Subcutaneous adipose tissue (tissue), 4 donors: ENCODE data around the gene F9. TPM values are rescaled to one million over a fixed set of nuclear protein-coding genes. Genes with fewer than 3 reads are reported as not detected.

Experiments
- total RNA-seq, 4 donors: library from RNA; depleted of rRNA; stranded (reverse); fragments of >200 nt; gene quantifications; one replicate each; pipeline ENCODE4 v1.1.0, GENCODE V29; 2016
- TF ChIP-seq, protein P1 (sequence below): fragments of 450-650 bp; IDR thresholded peaks from one replicate; pipeline ENCODE4 v1.5.1; 2016; ENCODE audit warnings: low read depth, mild to moderate bottlenecking, control low read depth, antibody characterized with exemption, moderate library complexity

F9 gene
- total RNA-seq, 4 donors from 2014 or later: not detected

DNA sequence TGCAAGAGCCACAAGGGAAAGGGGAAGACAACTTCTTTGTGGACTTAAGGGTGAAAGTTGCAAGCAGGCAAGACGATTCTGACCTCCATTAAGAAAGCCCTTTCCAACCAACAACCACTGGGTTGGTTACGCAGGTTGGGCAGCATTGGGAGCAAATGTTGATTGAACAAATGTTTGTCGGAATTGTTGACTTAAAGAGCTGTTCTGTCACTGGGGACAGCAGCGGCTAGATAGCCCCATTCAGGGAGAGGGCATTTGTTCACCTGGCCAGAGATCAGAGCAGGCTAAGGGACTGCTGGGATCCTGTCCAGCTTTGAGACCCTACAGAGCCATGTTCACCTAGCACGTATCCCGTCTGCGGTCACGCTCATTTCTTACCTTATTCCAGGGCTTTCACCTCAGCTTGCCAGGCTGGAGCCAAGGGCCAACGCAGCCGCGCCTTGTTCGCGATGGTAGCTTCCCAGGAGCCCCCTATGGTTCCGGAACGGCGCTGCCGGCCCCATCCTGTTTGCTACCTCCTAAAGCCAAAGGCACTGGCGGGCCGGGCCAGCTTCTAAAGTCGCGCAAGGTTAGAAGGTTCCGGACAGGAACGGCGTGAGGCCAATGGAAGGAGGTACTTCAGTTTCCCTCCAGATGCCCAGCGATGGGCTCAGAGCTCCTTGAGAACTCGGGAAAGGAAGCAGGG is 24.6 kb downstream of the F9 start:
- TF ChIP-seq, protein P1, sequence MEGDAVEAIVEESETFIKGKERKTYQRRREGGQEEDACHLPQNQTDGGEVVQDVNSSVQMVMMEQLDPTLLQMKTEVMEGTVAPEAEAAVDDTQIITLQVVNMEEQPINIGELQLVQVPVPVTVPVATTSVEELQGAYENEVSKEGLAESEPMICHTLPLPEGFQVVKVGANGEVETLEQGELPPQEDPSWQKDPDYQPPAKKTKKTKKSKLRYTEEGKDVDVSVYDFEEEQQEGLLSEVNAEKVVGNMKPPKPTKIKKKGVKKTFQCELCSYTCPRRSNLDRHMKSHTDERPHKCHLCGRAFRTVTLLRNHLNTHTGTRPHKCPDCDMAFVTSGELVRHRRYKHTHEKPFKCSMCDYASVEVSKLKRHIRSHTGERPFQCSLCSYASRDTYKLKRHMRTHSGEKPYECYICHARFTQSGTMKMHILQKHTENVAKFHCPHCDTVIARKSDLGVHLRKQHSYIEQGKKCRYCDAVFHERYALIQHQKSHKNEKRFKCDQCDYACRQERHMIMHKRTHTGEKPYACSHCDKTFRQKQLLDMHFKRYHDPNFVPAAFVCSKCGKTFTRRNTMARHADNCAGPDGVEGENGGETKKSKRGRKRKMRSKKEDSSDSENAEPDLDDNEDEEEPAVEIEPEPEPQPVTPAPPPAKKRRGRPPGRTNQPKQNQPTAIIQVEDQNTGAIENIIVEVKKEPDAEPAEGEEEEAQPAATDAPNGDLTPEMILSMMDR: no peak

DNA sequence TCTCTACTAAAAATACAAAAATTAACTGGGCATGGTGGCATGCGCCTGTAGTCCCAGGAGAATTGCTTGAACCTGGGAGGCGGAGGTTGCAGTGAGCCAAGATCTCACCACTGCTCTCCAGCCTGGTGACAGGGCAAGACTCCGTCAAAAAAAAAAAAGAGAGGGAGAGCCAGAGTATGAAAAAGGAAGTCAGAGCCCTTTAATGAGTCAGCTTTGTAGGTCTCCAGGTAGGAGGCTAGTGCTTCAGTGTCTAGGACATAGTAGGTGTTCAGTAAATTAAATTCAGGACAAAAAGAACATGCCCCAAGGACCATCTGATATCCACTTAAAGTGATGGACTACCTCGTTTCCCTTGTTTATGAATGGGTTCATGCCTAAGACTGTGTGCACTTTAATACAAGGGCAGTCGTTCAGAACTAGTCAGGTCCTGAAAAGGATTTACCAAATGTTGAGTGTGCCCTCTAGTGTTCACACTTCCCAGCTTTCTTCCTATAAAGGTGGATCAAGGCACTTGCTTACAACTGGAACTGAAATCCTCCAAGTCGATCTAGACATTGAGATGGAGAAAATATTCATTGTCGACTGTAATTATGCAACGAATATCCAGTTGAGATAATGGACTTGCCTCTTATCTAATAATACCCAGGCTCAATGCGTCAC is 29.0 kb downstream of the F9 start:
- TF ChIP-seq, protein P1: no peak

DNA sequence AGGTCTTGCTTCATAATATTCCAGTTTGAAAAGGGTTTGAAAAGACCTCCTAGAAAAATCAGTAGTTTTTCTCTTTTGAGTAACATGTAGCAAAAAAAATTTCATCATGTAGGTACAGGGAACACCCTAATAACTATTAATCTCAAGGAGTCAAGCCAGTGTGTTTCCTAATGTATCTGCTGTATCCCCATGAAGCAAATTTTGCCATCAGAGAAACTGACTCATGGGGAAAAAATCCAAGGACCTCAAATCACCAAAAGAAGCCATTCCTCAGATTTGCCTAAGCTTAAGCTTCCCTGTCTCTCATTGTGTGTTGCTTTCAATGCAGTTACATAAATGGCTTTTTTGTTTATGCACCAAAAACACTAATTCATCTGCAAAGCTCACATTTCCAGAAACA is 29.7 kb downstream of the F9 start:
- TF ChIP-seq, protein P1: no peak

DNA sequence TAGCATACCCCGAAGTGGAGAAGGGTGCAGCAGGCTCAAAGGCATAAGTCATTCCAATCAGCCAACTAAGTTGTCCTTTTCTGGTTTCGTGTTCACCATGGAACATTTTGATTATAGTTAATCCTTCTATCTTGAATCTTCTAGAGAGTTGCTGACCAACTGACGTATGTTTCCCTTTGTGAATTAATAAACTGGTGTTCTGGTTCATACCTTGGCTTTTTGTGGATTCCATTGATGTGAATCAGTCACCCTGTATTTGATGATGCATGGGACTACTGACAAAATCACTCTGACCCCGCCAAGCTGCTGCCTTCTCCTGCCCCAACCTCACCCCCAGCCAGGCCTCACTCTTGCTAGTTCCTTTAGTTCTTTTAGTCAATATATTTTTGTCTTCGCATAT is 32.7 kb downstream of the F9 start:
- TF ChIP-seq, protein P1: no peak

DNA sequence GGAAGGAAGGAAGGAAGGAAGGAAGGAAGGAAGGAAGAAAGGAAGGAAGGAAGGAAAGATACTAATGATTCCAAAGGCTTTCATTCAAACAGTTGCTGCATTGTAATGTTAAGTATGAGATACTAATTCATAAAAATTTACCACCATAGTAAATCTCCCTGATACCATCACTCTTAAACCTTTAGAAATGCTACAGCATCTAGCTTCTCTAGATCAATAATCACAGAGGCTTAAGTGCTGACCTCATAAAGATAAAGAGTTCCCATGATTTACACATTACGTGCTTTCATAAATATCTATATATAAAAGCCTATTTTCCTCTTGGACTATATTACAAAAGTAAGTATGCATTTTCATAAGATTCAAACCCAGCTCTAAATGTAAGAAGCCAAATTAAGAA is 36.4 kb downstream of the F9 start:
- TF ChIP-seq, protein P1: no peak

DNA sequence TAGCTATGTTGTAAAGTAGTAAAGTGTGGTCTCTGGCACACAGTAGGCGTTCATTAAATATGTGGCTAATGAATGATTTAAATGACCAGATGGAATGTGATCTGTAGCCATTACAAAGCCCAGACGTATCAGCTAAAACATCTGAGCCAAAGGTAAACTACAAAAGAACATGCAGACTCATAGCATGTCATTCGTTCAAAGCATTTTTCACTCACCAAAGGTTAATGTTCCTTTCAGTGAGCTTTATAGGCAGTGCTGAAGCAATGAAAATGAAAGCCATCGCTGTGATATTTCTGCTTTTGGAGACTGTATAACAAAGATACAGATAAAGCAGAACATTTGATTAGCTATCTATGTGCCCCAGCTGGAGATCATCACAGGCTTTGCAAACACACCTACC is 50.5 kb downstream of the F9 start:
- TF ChIP-seq, protein P1: no peak

DNA sequence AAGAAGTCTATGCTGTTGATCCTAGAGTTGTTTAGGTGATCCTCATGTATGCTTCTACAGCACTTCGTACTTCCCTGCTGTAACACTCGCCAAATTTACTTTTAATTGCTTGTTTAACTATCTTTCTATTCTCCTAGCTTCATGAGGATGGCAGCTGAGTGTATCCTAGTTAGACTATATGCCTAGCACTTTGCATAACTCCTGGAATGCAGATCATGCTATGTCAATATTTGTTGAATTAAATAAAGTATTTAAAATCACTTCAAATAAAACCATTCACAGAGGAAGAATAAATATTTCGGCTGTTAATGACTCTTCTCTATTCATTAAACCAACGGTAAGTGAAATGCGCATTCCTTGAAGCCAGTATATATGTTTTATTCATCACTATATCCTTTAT is 55.1 kb downstream of the F9 start:
- TF ChIP-seq, protein P1: no peak
